ENCODE measurements around the gene DUSP7.
"Not testable (repeated sequence)": the region's sequence is repeated elsewhere in the genome, so short reads cannot be mapped to it uniquely, and the experiment has no call there.

The DUSP7 gene

DNA sequence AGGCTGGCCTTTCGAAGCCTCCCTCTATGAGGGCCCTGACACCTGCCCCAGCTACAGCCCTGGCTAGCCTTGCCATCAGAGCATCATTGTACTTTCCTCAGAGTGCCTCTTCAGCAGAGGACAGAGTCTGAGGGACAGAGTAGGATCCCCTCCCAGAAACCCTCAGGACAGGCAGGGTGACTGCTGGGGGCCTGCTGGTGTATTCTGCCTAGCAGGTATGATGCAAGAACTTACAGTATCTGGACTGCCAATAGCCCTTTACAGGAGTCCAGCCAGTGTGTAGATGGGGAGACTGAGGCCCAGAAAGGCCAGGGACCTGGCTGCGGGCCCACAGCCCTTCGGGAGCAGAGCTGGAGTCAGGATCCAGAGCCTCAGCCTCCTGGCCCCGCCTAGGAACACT lies 19.1 kb downstream of the DUSP7 start:
- no peak overlapping the region for H3K27ac ChIP-seq
- TF ChIP-seq, protein P1, sequence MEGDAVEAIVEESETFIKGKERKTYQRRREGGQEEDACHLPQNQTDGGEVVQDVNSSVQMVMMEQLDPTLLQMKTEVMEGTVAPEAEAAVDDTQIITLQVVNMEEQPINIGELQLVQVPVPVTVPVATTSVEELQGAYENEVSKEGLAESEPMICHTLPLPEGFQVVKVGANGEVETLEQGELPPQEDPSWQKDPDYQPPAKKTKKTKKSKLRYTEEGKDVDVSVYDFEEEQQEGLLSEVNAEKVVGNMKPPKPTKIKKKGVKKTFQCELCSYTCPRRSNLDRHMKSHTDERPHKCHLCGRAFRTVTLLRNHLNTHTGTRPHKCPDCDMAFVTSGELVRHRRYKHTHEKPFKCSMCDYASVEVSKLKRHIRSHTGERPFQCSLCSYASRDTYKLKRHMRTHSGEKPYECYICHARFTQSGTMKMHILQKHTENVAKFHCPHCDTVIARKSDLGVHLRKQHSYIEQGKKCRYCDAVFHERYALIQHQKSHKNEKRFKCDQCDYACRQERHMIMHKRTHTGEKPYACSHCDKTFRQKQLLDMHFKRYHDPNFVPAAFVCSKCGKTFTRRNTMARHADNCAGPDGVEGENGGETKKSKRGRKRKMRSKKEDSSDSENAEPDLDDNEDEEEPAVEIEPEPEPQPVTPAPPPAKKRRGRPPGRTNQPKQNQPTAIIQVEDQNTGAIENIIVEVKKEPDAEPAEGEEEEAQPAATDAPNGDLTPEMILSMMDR (IDR thresholded peaks at IDR 0.05): no peak
- no peak for TF ChIP-seq ZFX (IDR thresholded peaks at IDR 0.05; ENCODE audit: borderline replicate concordance)

DNA sequence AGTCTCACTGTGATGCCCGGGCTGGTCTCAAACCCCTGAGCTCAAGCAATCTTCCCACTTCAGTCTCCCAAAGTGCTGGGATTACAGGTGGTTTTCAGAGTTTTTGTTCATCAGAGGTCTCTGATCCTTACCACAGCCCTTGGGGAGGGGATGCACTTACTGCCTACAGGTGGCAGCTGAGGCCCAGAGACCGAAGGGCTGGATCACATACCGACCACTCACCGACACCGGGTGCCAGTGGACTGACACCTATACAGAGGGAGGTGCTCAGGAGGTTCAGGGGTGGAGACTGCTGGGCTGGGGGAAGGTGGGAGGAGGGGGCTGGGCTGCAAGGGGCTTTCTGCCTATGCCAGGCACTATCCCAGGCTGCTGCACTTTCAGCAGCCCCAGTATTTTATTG lies 19.5 kb downstream of the DUSP7 start:
- H3K27ac ChIP-seq: no peak overlapping the region
- TF ChIP-seq ZFX (IDR thresholded peaks at IDR 0.05; ENCODE audit: borderline replicate concordance): no peak
- TF ChIP-seq, protein P1 (IDR thresholded peaks at IDR 0.05): no peak

DNA sequence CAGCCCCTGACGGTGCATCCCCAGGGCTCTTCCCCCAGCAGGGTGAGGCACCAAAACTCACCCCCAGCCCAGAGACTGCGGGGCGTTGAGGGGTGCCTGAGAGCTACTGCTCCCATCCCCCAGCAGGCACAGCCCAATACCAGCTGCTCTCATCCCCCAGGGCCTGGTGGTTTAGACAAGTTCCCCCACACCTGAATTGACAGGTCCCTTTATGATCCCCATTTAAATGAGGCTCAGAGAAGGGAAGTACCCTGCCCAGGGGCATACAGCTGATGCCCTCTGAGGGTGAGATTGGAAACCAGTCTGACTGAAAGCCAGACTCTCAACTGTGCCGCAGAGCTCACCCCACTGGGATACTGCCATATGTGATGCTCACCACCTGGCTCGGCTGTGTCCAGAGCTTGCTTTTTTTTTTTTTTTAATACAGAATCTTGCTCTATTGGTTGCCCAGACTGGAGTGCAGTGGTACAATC lies 20.1 kb downstream of the DUSP7 start:
- H3K27ac ChIP-seq: no peak overlapping the region
- TF ChIP-seq, protein P1 (IDR thresholded peaks at IDR 0.05): no peak
- TF ChIP-seq ZFX (IDR thresholded peaks at IDR 0.05; ENCODE audit: borderline replicate concordance): no peak

DNA sequence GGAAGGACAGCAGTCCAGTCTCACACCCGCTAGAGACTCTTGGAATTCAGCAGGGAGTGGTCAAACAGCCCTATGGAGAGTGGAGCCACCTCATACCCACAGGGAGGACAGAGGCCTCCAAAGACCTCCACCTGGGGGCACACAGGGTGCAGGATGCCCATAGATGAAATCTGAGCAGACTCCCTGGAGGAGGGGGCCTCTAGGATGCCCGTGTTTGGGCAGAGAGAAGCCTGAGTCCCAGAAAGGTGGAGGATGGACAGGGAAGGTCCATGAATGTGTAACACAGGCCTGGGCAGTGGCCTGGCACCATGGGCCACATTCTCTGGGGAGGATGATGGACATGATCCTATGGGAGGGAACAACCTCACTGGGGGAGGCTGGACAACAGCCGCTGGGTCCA lies 21.7 kb downstream of the DUSP7 start:
- no peak overlapping the region for H3K27ac ChIP-seq
- TF ChIP-seq, protein P1 (IDR thresholded peaks at IDR 0.05): no peak
- TF ChIP-seq ZFX (IDR thresholded peaks at IDR 0.05; ENCODE audit: borderline replicate concordance): no peak

DNA sequence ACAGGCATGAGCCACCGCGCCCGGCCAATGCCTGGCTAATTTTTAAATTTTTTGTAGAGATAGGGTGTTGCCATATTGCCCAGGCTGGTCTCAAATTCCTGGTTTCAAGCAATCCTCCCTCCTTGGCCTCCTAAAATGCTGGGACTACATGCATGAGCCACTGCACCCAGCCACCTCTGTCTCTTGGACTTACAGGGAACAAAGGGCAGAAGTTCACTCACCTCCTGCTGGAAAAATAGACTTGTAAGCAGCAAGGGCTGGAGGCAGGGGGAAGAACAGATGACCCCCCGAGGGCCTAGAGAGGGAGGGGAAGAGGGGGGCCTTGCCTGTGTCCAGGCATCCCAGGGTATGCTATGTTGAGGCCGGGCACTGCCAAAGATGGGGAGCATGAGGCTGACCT lies 22.2 kb downstream of the DUSP7 start:
- TF ChIP-seq, protein P1 (IDR thresholded peaks at IDR 0.05): no peak
- no peak for TF ChIP-seq ZFX (IDR thresholded peaks at IDR 0.05; ENCODE audit: borderline replicate concordance)
- no peak overlapping the region for H3K27ac ChIP-seq

DNA sequence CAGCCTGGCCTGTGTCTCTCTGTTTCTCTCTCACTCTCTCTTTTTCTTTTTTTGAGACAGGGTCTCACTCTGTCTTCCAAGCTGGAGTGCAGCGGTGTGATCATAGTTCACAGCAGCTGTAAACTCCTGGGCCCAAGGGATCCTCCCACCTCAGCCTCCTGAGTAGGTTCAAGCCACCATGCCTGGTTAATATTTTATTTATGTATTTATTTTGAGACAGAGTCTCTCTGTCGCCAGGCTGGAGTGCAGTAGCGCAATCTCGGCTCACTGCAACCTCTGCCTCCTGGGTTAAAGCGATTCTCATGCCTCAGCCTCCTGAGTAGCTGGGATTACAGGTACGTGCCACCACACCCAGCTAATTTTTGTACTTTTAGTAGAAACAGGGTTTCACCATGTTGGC lies 22.6 kb downstream of the DUSP7 start:
- H3K27ac ChIP-seq: not testable (repeated sequence)

DNA sequence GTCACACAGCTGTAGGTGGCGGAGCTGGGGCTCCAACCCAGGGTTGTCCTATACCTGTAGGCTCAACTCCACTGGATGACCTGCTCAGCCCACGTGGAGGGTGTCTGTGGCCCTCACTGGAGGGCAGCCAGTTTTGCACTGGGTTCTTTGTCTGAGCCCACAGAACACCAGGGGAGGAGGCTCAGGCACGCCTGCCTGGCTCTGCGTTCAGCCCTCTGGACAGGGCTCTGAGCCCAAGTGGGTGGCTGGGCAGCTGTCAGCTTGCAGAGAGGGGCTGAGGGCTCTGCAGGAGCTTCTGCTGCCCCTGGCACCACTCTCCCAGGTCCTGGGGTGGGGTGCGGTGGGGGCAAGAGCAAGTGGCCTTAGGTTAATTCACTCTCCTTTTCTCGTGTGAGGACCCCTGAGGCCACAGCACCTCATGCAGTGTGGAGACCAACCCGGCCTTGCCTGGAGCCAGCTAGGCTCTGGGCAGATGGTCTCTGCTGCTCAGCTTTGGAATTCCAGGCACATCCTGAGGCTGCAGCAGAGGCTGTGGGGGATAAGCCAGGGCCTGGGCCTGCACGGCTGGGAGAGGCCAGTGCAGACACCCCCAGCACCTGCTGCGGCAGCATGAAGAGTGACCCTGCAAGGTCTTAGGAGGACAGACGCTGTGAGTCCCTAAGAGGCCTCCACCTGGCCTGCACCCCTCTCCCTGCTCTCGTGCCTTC lies 23.5 kb downstream of the DUSP7 start:
- H3K27ac ChIP-seq: no peak overlapping the region
- TF ChIP-seq, protein P1 (IDR thresholded peaks at IDR 0.05): no peak
- no peak for TF ChIP-seq ZFX (IDR thresholded peaks at IDR 0.05; ENCODE audit: borderline replicate concordance)

DNA sequence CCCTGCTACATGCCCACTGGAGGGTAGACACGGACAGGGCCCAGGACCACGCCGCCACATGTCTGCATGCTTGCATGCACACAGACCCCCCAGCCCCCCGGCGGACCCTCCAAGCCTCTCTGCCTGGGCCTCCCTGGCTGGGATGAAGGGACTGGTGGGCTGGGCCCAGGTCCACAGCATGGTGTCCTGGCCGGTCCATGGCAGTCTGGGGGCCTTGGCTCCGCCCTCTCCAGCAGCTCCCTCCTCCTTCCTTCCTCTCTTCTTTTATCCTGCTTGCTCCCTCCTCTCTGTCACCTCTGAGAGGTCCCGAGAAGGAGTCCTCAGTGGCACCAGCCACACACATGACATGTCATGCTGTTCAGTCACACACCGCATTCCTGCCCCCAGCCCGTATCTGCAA lies 24.5 kb downstream of the DUSP7 start:
- no peak overlapping the region for H3K27ac ChIP-seq
- TF ChIP-seq, protein P1 (IDR thresholded peaks at IDR 0.05): no peak
- no peak for TF ChIP-seq ZFX (IDR thresholded peaks at IDR 0.05; ENCODE audit: borderline replicate concordance)

All from 22Rv1 (cell line).